ENCODE measurements around the gene S100A10. TPM values are rescaled to one million over a fixed set of nuclear protein-coding genes. Genes with fewer than 3 reads are reported as not detected.

S100A10 gene
- total and polyA plus RNA-seq, 2 experiments from 2014 or later, result 14.6 to 103 TPM

DNA sequence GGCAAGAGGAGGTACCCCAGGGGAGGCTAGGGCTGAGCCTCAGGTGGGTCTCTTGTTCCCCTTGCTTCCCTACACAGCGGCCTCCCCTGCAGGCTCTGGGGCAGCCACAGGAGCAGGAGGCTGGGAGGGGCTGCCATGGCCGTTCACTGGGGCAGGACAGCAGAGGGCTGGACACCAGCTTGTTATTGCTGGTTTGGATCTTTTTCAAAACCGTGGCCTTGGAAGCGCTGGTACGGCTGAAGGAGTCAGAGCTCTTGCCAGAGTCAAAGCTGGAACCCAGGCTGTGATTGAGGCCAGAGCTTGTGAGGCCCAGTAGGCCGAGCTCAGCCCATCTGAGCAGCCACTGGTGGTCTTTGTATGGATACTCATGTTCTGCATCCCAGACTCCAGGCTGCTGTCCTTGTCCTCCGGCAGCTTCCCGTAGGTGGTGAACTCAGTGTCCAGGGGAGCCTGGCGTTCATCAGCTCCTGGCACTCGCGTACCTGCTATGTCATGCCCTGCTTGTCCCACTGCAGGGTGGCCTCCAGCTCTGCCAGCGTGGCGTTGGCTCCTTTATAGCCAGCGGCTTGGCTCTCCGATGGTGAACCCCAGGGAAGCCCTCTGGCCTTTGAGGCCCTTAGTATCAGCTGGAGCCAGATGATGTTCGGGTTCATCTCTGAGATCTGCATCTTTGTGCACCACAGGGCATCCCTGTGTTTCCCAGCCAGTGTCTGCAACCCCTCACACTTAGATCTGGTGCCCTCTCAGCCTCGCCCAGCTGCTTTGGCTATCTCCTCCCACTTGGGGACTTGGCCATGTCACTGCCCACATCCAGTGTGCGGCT, 44.1 kb downstream of the S100A10 start:
- TF ChIP-seq, protein P1, sequence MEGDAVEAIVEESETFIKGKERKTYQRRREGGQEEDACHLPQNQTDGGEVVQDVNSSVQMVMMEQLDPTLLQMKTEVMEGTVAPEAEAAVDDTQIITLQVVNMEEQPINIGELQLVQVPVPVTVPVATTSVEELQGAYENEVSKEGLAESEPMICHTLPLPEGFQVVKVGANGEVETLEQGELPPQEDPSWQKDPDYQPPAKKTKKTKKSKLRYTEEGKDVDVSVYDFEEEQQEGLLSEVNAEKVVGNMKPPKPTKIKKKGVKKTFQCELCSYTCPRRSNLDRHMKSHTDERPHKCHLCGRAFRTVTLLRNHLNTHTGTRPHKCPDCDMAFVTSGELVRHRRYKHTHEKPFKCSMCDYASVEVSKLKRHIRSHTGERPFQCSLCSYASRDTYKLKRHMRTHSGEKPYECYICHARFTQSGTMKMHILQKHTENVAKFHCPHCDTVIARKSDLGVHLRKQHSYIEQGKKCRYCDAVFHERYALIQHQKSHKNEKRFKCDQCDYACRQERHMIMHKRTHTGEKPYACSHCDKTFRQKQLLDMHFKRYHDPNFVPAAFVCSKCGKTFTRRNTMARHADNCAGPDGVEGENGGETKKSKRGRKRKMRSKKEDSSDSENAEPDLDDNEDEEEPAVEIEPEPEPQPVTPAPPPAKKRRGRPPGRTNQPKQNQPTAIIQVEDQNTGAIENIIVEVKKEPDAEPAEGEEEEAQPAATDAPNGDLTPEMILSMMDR (IDR thresholded peaks at IDR 0.05; ENCODE audit: low read depth, low read length), result no peak
- Histone ChIP-seq H3K9me3 (ENCODE audit: low read depth) (no peaks in the 10 kb centered on the region), H3K27me3 (no peaks in the 10 kb centered on the region), H3K27ac (no peak overlapping the region), H3K36me3 (no peaks in the 10 kb centered on the region), H3K4me3 (no peak overlapping the region), H3K4me1 (ENCODE audit: low read depth) (no peaks in the 10 kb centered on the region)
- DNase-seq (ENCODE audit: low read depth in 1 of 2, low spot score in 1 of 2), result no peak

DNA sequence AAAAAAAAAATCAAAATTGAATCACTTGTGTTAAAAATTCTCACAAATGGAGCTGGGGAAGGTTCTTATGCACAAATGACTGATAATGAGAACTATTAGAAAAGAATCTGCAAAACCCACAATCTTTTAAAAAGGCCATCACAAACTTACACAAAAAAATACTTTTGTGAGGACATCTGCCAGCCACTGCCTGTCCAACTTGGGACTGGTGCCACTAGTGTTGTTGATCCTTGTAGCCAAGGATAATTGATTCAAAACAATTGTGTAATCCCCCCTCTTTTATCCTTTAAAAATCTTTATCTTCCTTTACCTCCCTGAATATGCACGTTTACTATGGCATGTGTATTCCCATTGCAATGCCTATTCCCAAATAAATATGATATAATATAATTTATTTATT, 45.2 kb downstream of the S100A10 start:
- no peak for DNase-seq (ENCODE audit: low read depth in 1 of 2, low spot score in 1 of 2)
- TF ChIP-seq, protein P1 (IDR thresholded peaks at IDR 0.05; ENCODE audit: low read depth, low read length), result no peak
- Histone ChIP-seq H3K9me3 (ENCODE audit: low read depth) (no peaks in the 10 kb centered on the region), H3K4me1 (ENCODE audit: low read depth) (no peaks in the 10 kb centered on the region), H3K4me3 (no peak overlapping the region), H3K27me3 (no peaks in the 10 kb centered on the region), H3K27ac (no peak overlapping the region), H3K36me3 (no peaks in the 10 kb centered on the region)

DNA sequence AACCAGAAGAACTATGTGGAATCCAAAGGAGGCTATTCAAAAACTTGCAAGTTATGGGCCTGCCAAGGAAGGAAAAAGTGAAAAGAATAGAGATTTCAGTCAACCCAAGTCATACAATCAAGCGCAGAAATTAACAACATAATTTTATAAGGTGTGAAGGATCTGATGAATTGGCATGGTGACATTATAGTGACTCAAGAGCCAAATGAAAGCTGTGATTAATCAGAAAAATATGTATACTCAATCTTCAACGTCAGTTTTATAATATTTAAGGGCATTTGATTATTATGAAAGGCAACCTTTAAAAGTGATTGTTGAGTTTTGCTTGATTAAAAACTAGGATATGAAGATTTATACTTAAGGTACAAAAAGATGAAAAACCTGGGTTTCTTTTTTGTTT, 46.5 kb downstream of the S100A10 start:
- Histone ChIP-seq H3K27me3 (no peaks in the 10 kb centered on the region), H3K9me3 (ENCODE audit: low read depth) (no peaks in the 10 kb centered on the region), H3K27ac (no peak overlapping the region), H3K36me3 (no peaks in the 10 kb centered on the region), H3K4me3 (no peak overlapping the region), H3K4me1 (ENCODE audit: low read depth) (no peaks in the 10 kb centered on the region)
- DNase-seq (ENCODE audit: low read depth in 1 of 2, low spot score in 1 of 2), result no peak
- TF ChIP-seq, protein P1 (IDR thresholded peaks at IDR 0.05; ENCODE audit: low read depth, low read length), result no peak

DNA sequence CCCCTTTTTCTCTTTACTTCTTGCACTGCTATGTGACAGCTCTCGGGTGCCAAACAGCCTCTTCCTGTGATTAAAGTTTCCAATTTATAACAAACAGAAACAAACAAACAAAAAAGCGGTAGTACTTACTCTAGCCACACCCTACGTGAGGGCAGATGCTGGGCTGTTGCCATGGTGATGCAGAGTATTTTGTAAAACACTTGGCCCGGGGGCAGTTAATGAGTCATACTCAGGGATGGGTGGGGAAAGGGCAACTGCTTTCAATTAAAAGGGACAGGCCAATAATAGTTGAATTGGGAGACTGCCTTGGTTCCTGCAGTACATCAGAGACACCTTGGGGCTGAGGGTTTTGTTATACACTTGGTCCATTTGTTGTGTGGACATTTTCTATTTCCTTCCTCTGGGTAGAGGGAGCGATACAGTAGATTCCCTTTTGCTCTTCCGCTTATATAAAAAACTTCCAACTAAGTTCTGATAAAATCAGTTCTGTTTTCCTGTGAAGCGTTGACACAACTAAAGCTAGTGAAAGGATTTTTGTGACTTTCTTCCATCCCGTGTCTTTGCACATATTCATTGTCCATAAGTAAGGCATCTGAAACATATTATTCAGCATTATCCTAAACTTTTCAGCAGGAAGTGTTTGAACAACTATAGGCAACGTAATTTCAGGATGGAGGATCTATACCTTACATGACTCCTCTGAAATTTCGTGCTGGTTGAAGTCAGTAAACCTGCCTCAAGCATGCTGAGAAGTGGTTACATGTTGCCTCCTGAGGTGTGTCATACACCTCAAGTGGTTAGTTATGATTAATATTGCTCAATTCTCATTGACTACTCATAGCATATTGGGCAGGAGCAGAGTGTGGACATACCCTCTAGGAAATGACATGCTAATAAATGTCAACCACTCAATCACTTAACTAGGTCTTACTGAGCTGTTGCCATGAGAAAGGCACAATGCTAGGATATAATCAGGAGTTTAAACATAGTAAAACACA, 47.6 kb downstream of the S100A10 start:
- H3K4me3 ChIP-seq, result no peak overlapping the region
- TF ChIP-seq, protein P1 (IDR thresholded peaks at IDR 0.05; ENCODE audit: low read depth, low read length), result no peak
- no peak overlapping the region for H3K27ac ChIP-seq
- H3K27me3 ChIP-seq, result no peaks in the 10 kb centered on the region
- no peaks in the 10 kb centered on the region for H3K4me1 ChIP-seq (ENCODE audit: low read depth)
- DNase-seq (ENCODE audit: low read depth in 1 of 2, low spot score in 1 of 2), result peak in 1 of 2 donors; percentile 97
- H3K9me3 ChIP-seq (ENCODE audit: low read depth), result no peaks in the 10 kb centered on the region
- no peaks in the 10 kb centered on the region for H3K36me3 ChIP-seq

DNA sequence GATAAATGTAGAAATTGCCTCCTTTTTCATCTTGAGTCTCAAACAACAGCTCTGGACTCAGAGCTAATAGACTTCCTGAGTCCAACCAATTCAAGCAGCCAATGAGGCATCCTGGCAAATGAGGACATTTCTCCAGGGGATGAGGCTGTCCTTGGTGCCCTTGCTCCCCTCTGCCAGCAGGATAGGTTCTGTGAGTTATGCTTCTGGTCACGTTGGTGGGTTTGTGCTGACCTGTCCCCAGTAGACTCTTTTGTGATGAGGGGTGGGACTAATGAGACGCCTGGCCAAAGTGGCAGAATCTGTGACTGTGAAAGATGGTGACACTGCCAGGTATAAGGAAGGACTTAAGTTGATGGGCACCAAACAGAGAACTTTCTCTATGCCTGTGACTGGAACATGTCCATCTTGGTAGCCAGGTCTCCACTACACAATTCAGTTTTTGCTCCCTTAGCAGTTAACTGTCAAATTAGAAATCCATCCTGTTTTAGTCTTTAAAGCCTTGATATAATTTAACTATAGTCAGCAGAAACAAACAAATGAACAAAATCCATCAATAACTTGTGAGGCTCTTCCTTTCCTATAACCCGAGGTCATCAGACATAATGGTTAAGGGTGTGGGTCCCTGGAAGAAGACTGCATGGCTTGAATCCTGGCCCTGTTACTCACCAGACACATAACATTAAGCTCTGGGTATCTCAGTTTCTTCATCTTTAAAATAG, 48.6 kb downstream of the S100A10 start:
- no peak overlapping the region for H3K27ac ChIP-seq
- TF ChIP-seq, protein P1 (IDR thresholded peaks at IDR 0.05; ENCODE audit: low read depth, low read length), result no peak
- H3K4me3 ChIP-seq, result no peak overlapping the region

More for the DNA sequence above, 48.6 kb downstream of the S100A10 start:
- H3K4me1 ChIP-seq (ENCODE audit: low read depth), result peaks cover 4% of the 10 kb centered on the region
- H3K9me3 ChIP-seq (ENCODE audit: low read depth), result no peaks in the 10 kb centered on the region
- no peaks in the 10 kb centered on the region for H3K27me3 ChIP-seq
- H3K36me3 ChIP-seq, result no peaks in the 10 kb centered on the region
- no peak for DNase-seq (ENCODE audit: low read depth in 1 of 2, low spot score in 1 of 2)
